Mononuclear cell (primary cell): ENCODE data around the gene GOLGA2. TPM values are rescaled to one million over a fixed set of nuclear protein-coding genes. Genes with fewer than 3 reads are reported as not detected.

Source experiments
- H3K27me3 ChIP-seq: 2 replicates; pipeline ENCODE4 v1.6.0; 2011; ENCODE audit warnings: low read length, control low read depth; ENCODE audit not compliant: insufficient read depth
- H3K4me1 ChIP-seq: 2 replicates; pipeline ENCODE4 v1.5.1; 2011; ENCODE audit warnings: mild to moderate bottlenecking, low read length, control low read depth; ENCODE audit not compliant: insufficient read depth
- H3K4me3 ChIP-seq: 2 replicates; pipeline ENCODE4 v1.5.1; 2011; ENCODE audit warnings: mild to moderate bottlenecking, low read length, moderate library complexity
- H3K9me3 ChIP-seq: 2 replicates; pipeline ENCODE4 v1.5.1; 2011; ENCODE audit warnings: low read depth, mild to moderate bottlenecking, control low read depth, low read length
- total RNA-seq: library from RNA; depleted of rRNA; stranded (reverse); fragments of >200 nt; gene quantifications from one replicate; pipeline ENCODE4 v1.2.3, GENCODE V29; 2012

Gene GOLGA2
- total RNA-seq, 1 donor, result 18.7 TPM

DNA sequence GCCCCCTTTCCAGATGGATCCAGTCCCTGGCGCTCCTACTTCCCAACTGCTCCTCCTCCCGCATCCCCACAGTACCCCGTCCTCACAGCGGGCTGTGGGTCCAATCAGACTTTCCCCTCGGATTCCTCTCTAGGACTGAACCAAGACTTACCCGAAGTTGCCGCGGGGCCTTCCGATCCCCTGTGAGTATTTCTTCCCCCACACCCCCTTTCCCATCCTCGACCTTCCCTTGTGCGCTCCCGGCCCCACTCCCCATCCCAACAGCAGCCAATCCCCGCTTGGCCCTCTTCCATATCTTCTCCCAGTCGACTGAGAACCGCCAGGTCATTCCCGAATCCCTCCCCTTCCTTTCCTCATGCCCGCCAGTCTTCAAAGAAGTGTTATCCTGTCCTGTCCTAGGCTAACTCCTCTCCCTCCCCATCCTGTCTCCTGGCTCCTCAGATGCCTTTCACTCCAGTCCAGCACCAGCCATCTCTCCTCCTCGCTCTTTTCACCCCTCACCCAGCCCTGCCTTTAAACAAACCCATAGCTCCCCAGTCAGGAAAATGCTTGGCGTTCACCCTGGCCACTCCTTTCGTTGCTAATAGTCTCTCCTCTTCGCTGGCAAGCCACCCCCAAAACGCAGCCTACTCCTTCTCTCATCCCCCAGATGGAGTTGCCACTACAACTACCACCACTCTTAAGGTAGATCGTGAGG lies 915 bp upstream of the GOLGA2 start:
- Histone ChIP-seq H3K4me1 (peaks cover 26% of the 10 kb centered on the region), H3K9me3 (no peaks in the 10 kb centered on the region), H3K27me3 (no peaks in the 10 kb centered on the region), H3K4me3 (peak overlapping the region; percentile 71)

DNA sequence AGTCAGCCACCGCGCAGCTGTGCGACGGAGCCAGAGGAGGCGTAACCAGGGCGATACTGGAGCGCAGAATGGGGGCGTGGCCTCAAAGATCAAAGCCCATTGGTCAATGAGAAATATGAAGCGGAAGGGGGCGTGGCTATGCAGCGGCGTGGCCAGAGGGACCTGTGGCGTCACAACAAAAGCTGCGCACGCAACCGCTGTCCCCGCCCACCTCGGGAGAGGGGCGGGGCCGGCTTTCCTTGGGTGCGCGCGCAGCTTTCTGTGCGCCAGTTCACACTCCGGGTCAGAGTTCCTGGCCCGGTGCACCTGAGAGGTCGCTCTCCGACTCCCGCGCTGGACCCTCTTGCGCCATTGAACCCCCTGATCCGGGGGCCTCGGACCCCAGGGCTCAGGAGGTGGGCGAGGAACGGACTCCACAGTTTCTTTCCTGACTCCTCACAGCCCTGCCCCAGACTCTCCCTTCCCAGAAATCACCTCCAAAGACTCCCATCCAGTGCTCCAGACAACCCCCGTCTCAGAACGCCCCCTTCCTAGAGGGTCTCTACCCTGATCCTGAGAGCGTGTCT lies 284 bp upstream of the GOLGA2 start, which contains the start of gene SWI5:
TSS of gene SWI5 (plus strand) at position 269 of the 566 bp plus-strand sequence.
- peaks cover 26% of the 10 kb centered on the region for H3K4me1 ChIP-seq
- H3K9me3 ChIP-seq, result no peaks in the 10 kb centered on the region
- H3K27me3 ChIP-seq, result no peaks in the 10 kb centered on the region
- H3K4me3 ChIP-seq, result peak within 1 kb of the TSS; percentile 71

DNA sequence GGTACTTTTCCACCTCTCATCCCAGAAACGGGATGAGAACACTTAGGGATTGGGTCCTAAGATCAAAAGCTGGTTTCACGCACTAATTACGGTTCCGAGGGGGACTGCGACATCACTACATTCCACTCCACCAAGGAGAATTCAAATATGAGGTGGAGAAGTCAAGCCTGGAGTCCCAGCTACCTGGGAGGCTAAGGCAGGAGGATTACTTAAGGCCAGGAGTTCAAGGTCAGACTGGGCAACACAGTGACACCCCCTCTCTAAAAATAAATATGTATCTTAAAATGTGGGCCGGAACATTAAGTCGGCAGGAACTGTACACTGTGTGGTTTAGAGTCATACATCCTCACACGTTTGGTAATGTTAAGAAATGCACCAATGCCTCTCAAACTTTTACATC lies 1.6 kb downstream of the GOLGA2 start:
- no peak overlapping the region for H3K4me3 ChIP-seq
- H3K27me3 ChIP-seq, result no peaks in the 10 kb centered on the region
- no peaks in the 10 kb centered on the region for H3K9me3 ChIP-seq
- H3K4me1 ChIP-seq, result peaks cover 22% of the 10 kb centered on the region

DNA sequence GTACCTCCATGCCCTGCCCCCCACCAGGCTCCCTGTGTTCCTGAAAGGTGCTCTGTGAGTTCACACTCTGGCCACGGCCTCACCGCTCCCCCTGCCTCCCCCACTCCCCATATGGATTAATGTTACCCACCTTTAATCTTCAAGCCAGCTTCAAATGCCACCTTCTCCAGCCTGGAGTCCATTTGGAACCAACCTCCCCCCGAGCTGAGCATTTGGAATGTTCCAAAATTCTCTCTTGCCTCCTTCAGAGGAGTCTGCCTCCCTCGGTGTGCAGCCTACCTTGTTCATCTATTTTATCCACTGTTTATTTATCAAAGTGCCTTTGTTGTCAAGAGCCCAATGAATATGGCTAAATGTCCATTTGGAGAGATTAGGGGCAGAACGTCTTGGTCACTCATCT lies 4.3 kb downstream of the GOLGA2 start:
- Histone ChIP-seq H3K4me1 (peaks cover 16% of the 10 kb centered on the region), H3K27me3 (no peaks in the 10 kb centered on the region), H3K4me3 (no peak overlapping the region), H3K9me3 (no peaks in the 10 kb centered on the region)

DNA sequence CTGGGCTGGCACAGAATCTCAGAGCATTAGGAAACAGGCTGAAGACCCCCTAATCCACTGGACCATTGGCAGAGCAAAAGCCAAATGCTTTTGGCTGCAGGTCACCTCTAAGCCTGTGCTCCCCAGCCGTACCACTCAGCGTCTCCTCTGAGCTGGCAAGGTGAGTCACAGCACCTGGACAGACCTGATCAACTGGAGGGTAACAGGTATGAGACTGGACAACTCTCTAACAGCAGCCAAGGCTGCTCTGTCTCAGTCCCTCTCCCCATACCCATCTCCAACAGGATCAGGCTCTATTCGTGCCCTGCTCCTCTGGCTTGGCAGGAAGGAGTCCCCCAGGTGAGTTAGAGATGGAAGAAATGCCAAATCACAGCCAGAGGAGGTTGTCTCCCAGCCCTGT lies 4.7 kb downstream of the GOLGA2 start:
- Histone ChIP-seq H3K9me3 (no peaks in the 10 kb centered on the region), H3K4me1 (peaks cover 13% of the 10 kb centered on the region), H3K4me3 (no peak overlapping the region), H3K27me3 (no peaks in the 10 kb centered on the region)

DNA sequence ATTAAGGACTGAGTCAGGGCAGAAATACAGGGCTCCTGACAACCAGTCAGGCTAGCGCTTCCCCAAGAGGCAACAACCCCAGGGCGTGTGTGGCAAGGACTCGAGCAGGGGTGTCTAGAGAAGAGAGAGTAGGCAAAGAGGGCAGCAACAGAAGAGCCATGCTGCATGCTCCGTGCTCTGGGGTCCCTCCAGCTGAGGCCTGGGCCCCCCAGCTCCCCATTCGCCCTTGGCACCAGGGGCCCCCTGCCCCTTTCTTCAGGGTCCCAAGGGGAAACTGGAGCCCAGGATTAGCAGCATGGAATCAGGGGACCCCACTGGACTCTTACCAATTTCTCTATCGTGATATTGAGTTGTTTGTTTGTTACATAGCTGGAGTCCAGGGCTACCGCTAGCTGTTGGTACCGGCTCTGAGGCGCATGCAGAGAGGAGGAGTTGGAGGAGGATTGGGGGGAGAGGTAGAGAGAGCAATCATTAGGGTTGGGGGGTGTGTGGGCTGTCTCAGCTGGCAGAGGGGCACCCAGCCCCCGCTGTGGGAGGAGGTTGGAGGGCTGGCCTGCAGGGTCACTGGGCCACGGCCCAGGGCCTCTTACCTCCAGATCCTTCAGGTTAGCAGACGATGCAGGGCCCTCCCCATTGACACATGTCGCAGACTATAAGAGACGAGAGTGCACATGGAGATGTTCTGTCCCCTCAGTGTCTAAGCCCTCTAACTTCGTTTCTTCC lies 8.8 kb downstream of the GOLGA2 start:
- no peaks in the 10 kb centered on the region for H3K27me3 ChIP-seq
- H3K4me3 ChIP-seq, result no peak overlapping the region
- no peaks in the 10 kb centered on the region for H3K9me3 ChIP-seq
- no peaks in the 10 kb centered on the region for H3K4me1 ChIP-seq

DNA sequence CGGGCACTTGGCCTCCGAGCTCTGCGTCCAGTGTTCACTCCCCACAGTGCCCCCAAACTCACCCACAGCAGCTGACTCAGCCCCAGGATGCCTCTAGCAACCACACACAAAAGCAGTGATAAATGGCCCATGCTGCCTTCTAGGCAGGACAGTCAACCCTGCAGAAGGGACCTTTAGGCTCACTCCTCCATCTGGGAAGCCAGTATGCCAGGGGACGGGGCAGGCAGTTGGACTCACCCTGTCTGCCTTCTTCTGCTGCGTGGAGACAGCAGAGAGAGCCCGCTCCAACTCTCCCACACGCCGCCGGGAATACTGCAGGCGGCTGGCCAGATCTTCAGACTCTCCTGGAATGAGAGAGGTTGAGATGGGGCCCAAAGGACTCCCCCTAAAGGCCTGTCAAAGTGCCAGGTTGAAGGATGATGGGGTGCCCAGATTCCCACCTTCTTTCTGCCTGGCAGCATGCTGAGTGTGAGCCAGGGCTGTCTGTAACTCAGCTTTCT lies 10.4 kb downstream of the GOLGA2 start:
- Histone ChIP-seq H3K27me3 (no peaks in the 10 kb centered on the region), H3K4me1 (no peaks in the 10 kb centered on the region), H3K9me3 (no peaks in the 10 kb centered on the region), H3K4me3 (no peak overlapping the region)

DNA sequence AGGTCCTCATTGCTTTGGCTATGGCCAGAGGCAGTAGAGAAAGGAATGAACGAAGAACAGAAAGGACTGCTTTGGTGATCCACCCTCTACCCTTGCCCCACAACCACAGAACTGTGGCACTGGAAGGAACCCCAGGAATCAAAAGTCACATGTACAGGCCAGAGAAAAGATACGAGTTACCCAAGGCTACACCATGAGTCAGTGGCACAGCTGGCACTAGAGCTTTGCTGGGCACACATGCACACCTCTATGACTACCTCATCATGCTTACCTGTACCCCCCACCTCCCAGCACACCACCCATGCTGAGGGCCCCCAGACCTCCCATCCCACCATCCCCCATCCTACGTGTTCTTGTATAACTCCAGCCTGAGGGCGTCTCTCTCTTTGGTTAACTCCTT lies 13.1 kb downstream of the GOLGA2 start:
- Histone ChIP-seq H3K27me3 (no peaks in the 10 kb centered on the region), H3K9me3 (no peaks in the 10 kb centered on the region), H3K4me1 (no peaks in the 10 kb centered on the region), H3K4me3 (no peak overlapping the region)

DNA sequence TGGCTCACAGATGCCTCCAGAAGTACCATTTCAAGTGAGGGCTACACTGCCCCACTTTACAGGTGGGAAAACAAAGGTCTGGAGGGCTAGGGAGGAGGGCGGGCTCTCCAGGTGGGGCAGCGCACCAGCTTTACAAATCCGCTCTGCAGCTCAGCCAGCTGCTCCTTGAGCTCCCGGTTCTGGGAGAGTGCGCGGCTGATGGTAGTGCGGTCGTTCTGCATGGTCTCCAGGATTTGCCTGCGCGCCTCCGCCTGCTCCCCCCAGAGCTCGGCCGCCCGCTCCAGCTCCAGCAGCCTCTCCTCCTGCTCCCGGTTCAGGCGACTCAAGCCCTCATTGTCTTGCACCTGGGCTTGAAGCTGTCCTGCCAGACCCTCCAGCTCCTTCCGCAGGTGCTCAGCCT lies 15.5 kb downstream of the GOLGA2 start:
- H3K4me3 ChIP-seq, result no peak overlapping the region
- H3K9me3 ChIP-seq, result no peaks in the 10 kb centered on the region
- no peaks in the 10 kb centered on the region for H3K4me1 ChIP-seq
- no peaks in the 10 kb centered on the region for H3K27me3 ChIP-seq

DNA sequence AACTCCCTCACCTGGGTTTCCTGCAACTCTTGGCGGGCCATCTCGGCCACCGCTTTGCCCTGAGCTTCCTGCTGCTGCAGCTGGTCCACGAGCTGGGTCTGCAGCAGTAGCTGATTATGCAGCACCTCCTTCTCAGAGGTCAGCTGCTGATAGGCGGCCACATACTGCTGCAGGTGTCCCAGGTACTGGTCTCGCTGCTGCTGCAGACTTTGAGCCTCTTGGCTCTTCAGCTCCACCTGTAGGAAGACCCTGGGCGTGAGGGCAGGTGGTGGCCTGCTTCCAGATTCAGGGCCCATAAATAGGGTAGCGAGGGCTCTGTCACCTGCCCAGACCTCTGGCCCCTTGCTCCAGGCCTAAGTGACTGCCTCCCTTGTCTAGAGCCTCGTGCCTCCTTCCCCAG lies 16.7 kb downstream of the GOLGA2 start:
- Histone ChIP-seq H3K27me3 (no peaks in the 10 kb centered on the region), H3K4me1 (no peaks in the 10 kb centered on the region), H3K4me3 (no peak overlapping the region), H3K9me3 (no peaks in the 10 kb centered on the region)

DNA sequence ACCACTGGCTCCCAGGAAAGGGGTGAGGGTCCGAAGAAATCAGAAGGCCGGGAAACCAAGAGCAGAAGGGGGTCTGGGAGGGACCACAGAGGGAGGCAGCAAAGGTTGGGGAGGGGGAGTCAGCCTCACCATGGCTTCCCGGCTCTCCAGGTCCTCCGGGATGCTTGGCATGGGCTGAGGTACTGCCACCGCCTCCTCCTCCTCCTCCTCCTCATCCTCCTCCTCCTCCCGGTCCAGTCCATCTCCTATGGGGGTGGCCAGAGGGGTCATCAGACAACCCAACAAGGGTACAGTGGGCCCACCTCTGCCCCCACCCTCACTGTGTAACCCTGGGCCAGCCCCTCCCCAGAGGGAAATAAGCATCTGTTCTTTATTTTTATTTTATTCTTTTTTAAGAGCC lies 17.5 kb downstream of the GOLGA2 start:
- Histone ChIP-seq H3K4me3 (no peak overlapping the region), H3K9me3 (no peaks in the 10 kb centered on the region), H3K27me3 (no peaks in the 10 kb centered on the region), H3K4me1 (no peaks in the 10 kb centered on the region)

DNA sequence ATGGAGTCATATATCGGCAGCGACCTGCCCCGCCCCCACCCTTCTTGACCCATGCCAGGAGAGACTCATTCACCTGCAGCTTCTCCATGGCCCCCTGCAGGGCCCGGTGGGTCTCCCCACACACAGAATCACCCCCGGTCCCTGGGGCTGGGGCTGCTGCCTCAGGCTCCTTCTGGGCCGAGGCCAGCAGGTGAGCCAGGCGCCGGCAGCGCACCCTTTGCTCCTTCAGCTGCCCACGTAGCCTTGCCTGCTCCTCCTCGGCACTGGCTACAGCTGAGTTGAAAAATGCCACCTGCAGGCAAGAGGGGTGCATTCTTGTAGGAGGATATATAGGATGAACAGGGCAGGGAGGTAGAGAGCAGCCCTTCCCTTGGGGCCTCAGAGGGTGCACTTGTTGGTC lies 17.9 kb downstream of the GOLGA2 start:
- H3K4me1 ChIP-seq, result no peaks in the 10 kb centered on the region
- H3K9me3 ChIP-seq, result no peaks in the 10 kb centered on the region
- no peak overlapping the region for H3K4me3 ChIP-seq
- H3K27me3 ChIP-seq, result no peaks in the 10 kb centered on the region

DNA sequence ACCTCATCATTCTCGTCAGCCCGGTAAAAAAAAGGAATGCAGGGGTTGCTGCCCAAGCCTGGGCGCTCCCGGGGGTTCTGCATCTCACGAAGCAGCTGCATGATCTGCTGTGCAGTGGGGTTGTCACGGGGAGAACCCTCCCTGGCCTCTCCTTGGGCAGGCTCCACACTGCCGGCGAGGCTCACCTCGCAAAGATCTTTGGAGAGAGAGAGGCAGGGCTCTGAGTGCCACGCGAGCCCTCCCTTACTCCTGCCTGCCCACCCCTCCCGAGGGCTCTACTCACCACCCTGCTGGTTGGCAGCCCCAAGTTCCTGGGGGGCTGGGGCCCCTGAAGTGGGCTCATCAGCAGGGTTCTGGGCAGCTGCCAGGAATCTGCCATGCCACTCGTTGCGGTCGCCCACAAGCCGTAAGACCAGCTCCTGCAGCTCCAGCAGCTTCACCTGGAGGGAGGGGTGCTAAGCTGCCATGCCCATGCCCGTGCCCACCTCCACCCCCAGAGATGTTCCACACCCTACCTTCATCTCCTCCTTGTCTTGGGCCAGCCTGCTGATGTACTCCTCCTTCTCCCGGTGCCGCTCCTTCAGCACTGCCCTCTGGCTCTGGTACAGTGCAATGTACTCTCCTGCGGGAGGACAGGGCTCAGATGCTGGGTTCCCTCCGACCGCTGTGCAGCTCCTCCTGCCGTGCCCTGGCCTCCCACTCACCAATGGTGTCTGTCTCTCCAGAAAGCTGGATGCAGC lies 18.6 kb downstream of the GOLGA2 start:
- no peak overlapping the region for H3K4me3 ChIP-seq
- H3K4me1 ChIP-seq, result no peaks in the 10 kb centered on the region
- H3K27me3 ChIP-seq, result no peaks in the 10 kb centered on the region
- no peaks in the 10 kb centered on the region for H3K9me3 ChIP-seq

DNA sequence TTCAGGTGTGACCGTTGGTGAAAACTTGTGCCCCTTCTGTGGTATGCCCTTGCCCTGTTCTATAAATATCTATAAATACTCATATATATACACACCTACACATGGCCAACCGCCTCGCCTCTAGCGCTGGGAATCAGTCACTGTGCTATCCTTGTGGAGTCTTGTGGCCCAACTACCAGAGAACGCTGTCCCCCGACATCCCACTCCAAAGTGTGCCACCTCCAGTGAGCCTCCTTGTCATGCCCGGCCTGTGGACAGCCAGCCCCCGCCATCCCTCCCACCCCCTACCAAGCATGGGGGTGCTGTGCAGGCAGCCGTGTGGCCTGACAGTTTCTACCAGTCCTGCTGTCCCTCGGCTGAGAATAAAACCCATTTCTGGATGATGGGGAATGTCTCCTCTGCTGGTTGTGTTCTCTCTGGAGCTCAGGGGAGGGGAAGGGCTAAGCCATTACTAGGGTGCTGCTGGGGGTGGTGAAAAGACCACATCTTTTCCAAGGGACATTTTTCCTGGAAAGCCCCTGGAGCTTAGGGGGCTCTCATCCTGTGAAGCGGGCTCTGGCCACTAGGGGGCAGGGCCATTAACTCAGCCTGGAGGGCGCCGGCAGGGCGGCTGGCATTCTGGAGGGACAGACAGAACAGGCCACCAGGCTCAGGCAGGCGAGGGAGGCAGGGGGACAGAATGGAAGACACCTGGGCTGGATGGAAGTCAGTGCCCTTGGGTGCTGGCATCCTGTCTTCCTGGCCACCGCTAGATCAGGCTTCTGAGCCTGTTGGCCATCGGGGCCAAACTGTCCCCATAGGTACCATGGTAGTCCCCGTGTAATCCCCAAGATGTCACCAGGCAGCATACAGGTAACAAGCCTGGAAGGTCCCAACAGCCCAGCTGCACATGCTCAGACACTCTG lies 20.7 kb downstream of the GOLGA2 start:
- H3K4me1 ChIP-seq, result peaks cover 8% of the 10 kb centered on the region
- H3K4me3 ChIP-seq, result no peak overlapping the region
- no peaks in the 10 kb centered on the region for H3K27me3 ChIP-seq
- H3K9me3 ChIP-seq, result no peaks in the 10 kb centered on the region
